GM19395 (cell line): ENCODE data around the gene C4orf33.
"Not testable (repeated sequence)": the region's sequence is repeated elsewhere in the genome, so short reads cannot be mapped to it uniquely, and the experiment has no call there.

Experiments used
- ATAC-seq: cut with Tn5 transposase; IDR thresholded peaks from one replicate; pipeline ENCODE4 v1.9.1; 2021; ENCODE audit warnings: mild to moderate bottlenecking, moderate library complexity; ENCODE audit not compliant: unreplicated experiment

C4orf33 gene

GRCh38 chr4:129126614-129127013 is 30.7 kb downstream of the C4orf33 start:
- not testable (repeated sequence) for ATAC-seq

- ATAC-seq: no peak
These were observed 33.2 kb downstream of the C4orf33 start for GRCh38 chr4:129129143-129129542.

GRCh38 chr4:129131343-129131742 is 35.4 kb downstream of the C4orf33 start:
- ATAC-seq: no peak

GRCh38 chr4:129136433-129136832 is 40.5 kb downstream of the C4orf33 start:
- no peak for ATAC-seq

- ATAC-seq: no peak
These were observed 43.0 kb downstream of the C4orf33 start for GRCh38 chr4:129138810-129139496.

GRCh38 chr4:129140521-129140920 is 44.6 kb downstream of the C4orf33 start:
- ATAC-seq: no peak

GRCh38 chr4:129143359-129143758 is 47.4 kb downstream of the C4orf33 start:
- no peak for ATAC-seq

- no peak for ATAC-seq
These were observed 48.8 kb downstream of the C4orf33 start for GRCh38 chr4:129144755-129145206.

- ATAC-seq: no peak
These were observed 49.3 kb downstream of the C4orf33 start for GRCh38 chr4:129145222-129145730.

- no peak for ATAC-seq
These were observed 50.7 kb downstream of the C4orf33 start for GRCh38 chr4:129146639-129147038.

- no peak for ATAC-seq
These were observed 52.9 kb downstream of the C4orf33 start for GRCh38 chr4:129148892-129149291.

GRCh38 chr4:129149906-129150305 is 54.0 kb downstream of the C4orf33 start:
- ATAC-seq: no peak

- no peak for ATAC-seq
These were observed 56.4 kb downstream of the C4orf33 start for GRCh38 chr4:129152350-129152749.

- ATAC-seq: no peak
These were observed 57.7 kb downstream of the C4orf33 start for GRCh38 chr4:129153700-129154099.

GRCh38 chr4:129162450-129162849 is 66.5 kb downstream of the C4orf33 start:
- no peak for ATAC-seq

- ATAC-seq: no peak
These were observed 67.5 kb downstream of the C4orf33 start for GRCh38 chr4:129163427-129163826.

GRCh38 chr4:129164243-129164642 is 68.3 kb downstream of the C4orf33 start:
- no peak for ATAC-seq
